Activated CD4-positive, alpha-beta T cell treated with anti-CD3 and anti-CD28 coated beads for 24 hours (primary cell): Measurements from ENCODE around the gene IFT122.

Experiments used
- DNase-seq, 2 donors: peaks; one replicate each; pipeline ENCODE4 v3.0.0-alpha.2; 2020; ENCODE audit warnings: low read depth in 2 of 2

IFT122 gene

GRCh38 chr3:129416415-129416814, 23.6 kb upstream of the IFT122 start:
- no peak for DNase-seq

- no peak for DNase-seq
Observed at GRCh38 chr3:129417326-129417725, 22.7 kb upstream of the IFT122 start.

GRCh38 chr3:129418041-129418973, 21.7 kb upstream of the IFT122 start:
- DNase-seq = no peak

- DNase-seq = no peak
Observed at GRCh38 chr3:129419476-129419875, 20.5 kb upstream of the IFT122 start.

- DNase-seq = no peak
Observed at GRCh38 chr3:129421236-129421883, 18.7 kb upstream of the IFT122 start.

GRCh38 chr3:129421988-129422745, 17.9 kb upstream of the IFT122 start:
- DNase-seq = no peak

GRCh38 chr3:129422897-129423296, 17.1 kb upstream of the IFT122 start:
- no peak for DNase-seq

- DNase-seq = no peak
Observed at GRCh38 chr3:129424185-129424841, 15.7 kb upstream of the IFT122 start.

GRCh38 chr3:129425213-129425612, 14.8 kb upstream of the IFT122 start:
- no peak for DNase-seq

- DNase-seq = no peak
Observed at GRCh38 chr3:129425619-129426018, 14.4 kb upstream of the IFT122 start.

- no peak for DNase-seq
Observed at GRCh38 chr3:129428007-129428375, 12.0 kb upstream of the IFT122 start.

- peak; percentile 84 for DNase-seq
Observed at GRCh38 chr3:129428376-129429079, 11.5 kb upstream of the IFT122 start, which contains the start of gene EFCAB12. TSS of gene EFCAB12 (minus strand) at chr3:129428636. CDS start at chr3:129428488, 148 bp downstream.

GRCh38 chr3:129429080-129429451, 11.0 kb upstream of the IFT122 start:
- no peak for DNase-seq

GRCh38 chr3:129429602-129430001, 10.4 kb upstream of the IFT122 start:
- DNase-seq = no peak

GRCh38 chr3:129432036-129432435, 8.0 kb upstream of the IFT122 start:
- no peak for DNase-seq

- no peak for DNase-seq
Observed at GRCh38 chr3:129432671-129433070, 7.4 kb upstream of the IFT122 start.

- no peak for DNase-seq
Observed at GRCh38 chr3:129433565-129433964, 6.5 kb upstream of the IFT122 start.

GRCh38 chr3:129434140-129434539, 5.9 kb upstream of the IFT122 start:
- no peak for DNase-seq

- no peak for DNase-seq
Observed at GRCh38 chr3:129435367-129435766, 4.7 kb upstream of the IFT122 start.

GRCh38 chr3:129439226-129439816, 703 bp upstream of the IFT122 start:
- peak; percentile 16 to 21 for DNase-seq
